AG04449 (cell line): ENCODE results near the gene STRIT1.

Source experiments
- CTCF ChIA-PET: fragments of 350-600 bp; formaldehyde crosslinking; extraction: SDS; loops from one replicate; lab custom pipeline; 2021; ENCODE audit warnings: antibody characterized with exemption; lab: Yijun Ruan, JAX
- POLR2A ChIA-PET: fragments of 400-600, 350-600 bp; formaldehyde crosslinking; extraction: SDS; loops from one replicate; lab custom pipeline; 2020; ENCODE audit warnings: antibody characterized with exemption, inconsistent platforms; lab: Yijun Ruan, JAX
- DNase-seq: peaks from one replicate; pipeline ENCODE4 v3.0.0-alpha.2; 2010; ENCODE audit warnings: low read depth, low spot score
- H3K4me3 ChIP-seq: 2 replicates; pipeline ENCODE4 v1.5.1; 2011; ENCODE audit warnings: low read depth, mild to moderate bottlenecking, control low read depth, low read length
- CTCF ChIP-seq: IDR thresholded peaks from one replicate; pipeline ENCODE4 v1.5.1; 2011; ENCODE audit warnings: mild to moderate bottlenecking, moderate library complexity, low read length, control low read depth, inconsistent platforms; ENCODE audit not compliant: insufficient read depth; ENCODE audit errors: missing control alignments

STRIT1 gene

GRCh38 chr3:155327430-155327829 is 33.9 kb upstream of the STRIT1 start:
- ChIA-PET CTCF (interaction anchor here (0.8 to 1.6 kb wide), 6 partner anchors 8 to 567 kb away, joined by 3 to 7 read pairs (median 4); no protein-coding TSS in a partner anchor), POLR2A (no interaction called here)
- no peak overlapping the region for H3K4me3 ChIP-seq
- no peak for DNase-seq
- no peak for TF ChIP-seq CTCF

GRCh38 chr3:155326901-155327300 is 33.4 kb upstream of the STRIT1 start:
- DNase-seq = no peak
- POLR2A ChIA-PET = no interaction called here
- CTCF ChIA-PET = interaction anchor here (0.8 to 1.6 kb wide), 6 partner anchors 9 to 567 kb away, joined by 3 to 7 read pairs (median 4); no protein-coding TSS in a partner anchor
- H3K4me3 ChIP-seq = no peak overlapping the region
- no peak for TF ChIP-seq CTCF

- POLR2A ChIA-PET = no interaction called here
- H3K4me3 ChIP-seq = no peak overlapping the region
- TF ChIP-seq CTCF = no peak
- no peak for DNase-seq
- CTCF ChIA-PET = interaction anchor here (1.1 to 1.5 kb wide), 3 partner anchors 9 to 566 kb away, joined by 3 to 6 read pairs (median 4); no protein-coding TSS in a partner anchor
These were observed 32.8 kb upstream of the STRIT1 start for GRCh38 chr3:155326244-155326643.

GRCh38 chr3:155325263-155325835 is 31.9 kb upstream of the STRIT1 start:
- CTCF ChIA-PET = interaction anchor here (1.5 to 5.5 kb wide), 2 partner anchors 371 to 568 kb away, joined by 4 to 43 read pairs; no protein-coding TSS in a partner anchor
- no peak overlapping the region for H3K4me3 ChIP-seq
- POLR2A ChIA-PET = no interaction called here
- TF ChIP-seq CTCF = no peak
- DNase-seq = no peak

- ChIA-PET POLR2A (no interaction called here), CTCF (interaction anchor here (0.6 to 6.4 kb wide), 70 partner anchors 8 to 991 kb away, joined by 3 to 47 read pairs (median 4); no protein-coding TSS in a partner anchor)
- H3K4me3 ChIP-seq = no peak overlapping the region
- DNase-seq = peak; percentile 49
- peak; percentile 68 for TF ChIP-seq CTCF
These were observed 29.7 kb upstream of the STRIT1 start for GRCh38 chr3:155323063-155323666.

- H3K4me3 ChIP-seq = no peak overlapping the region
- DNase-seq = no peak
- POLR2A ChIA-PET = no interaction called here
- CTCF ChIA-PET = interaction anchor here (0.8 to 6.4 kb wide), 16 partner anchors 30 to 986 kb away, joined by 3 to 47 read pairs (median 5); no protein-coding TSS in a partner anchor
- TF ChIP-seq CTCF = no peak
These were observed 27.9 kb upstream of the STRIT1 start for GRCh38 chr3:155321418-155321817.
